Activated T-cell treated with anti-CD3 and anti-CD28 coated beads, Interleukin-2, amount 50 U/mL, for 1 hour (primary cell): Measurements from ENCODE around the gene ITPR2.

Experiments
- DNase-seq: peaks from one replicate; pipeline ENCODE4 v3.0.0-alpha.2; 2020

The ITPR2 gene

GRCh38 chr12:26821212-26821701 lies 11.7 kb downstream of the ITPR2 start:
- no peak for DNase-seq

- no peak for DNase-seq
These were observed 14.4 kb downstream of the ITPR2 start for GRCh38 chr12:26818636-26819035.

- no peak for DNase-seq
These were observed 14.8 kb downstream of the ITPR2 start for GRCh38 chr12:26818201-26818600.

- DNase-seq = no peak
These were observed 15.8 kb downstream of the ITPR2 start for GRCh38 chr12:26817183-26817591.

GRCh38 chr12:26813812-26814211 lies 19.2 kb downstream of the ITPR2 start:
- no peak for DNase-seq

- DNase-seq = no peak
These were observed 22.7 kb downstream of the ITPR2 start for GRCh38 chr12:26810330-26810729.

GRCh38 chr12:26809611-26810285 lies 23.2 kb downstream of the ITPR2 start:
- no peak for DNase-seq

GRCh38 chr12:26808766-26809476 lies 24.1 kb downstream of the ITPR2 start:
- no peak for DNase-seq

- DNase-seq = no peak
These were observed 25.7 kb downstream of the ITPR2 start for GRCh38 chr12:26807292-26807691.

GRCh38 chr12:26806556-26806955 lies 26.4 kb downstream of the ITPR2 start:
- DNase-seq = no peak

- DNase-seq = no peak
These were observed 27.5 kb downstream of the ITPR2 start for GRCh38 chr12:26805401-26805971.

GRCh38 chr12:26803552-26803951 lies 29.4 kb downstream of the ITPR2 start:
- no peak for DNase-seq

- DNase-seq = no peak
These were observed 31.5 kb downstream of the ITPR2 start for GRCh38 chr12:26801486-26801885.

- DNase-seq = no peak
These were observed 32.1 kb downstream of the ITPR2 start for GRCh38 chr12:26800858-26801257.

- DNase-seq = no peak
These were observed 32.6 kb downstream of the ITPR2 start for GRCh38 chr12:26800347-26800746.

- no peak for DNase-seq
These were observed 33.3 kb downstream of the ITPR2 start for GRCh38 chr12:26799741-26800140.

GRCh38 chr12:26798640-26799039 lies 34.4 kb downstream of the ITPR2 start:
- no peak for DNase-seq

GRCh38 chr12:26798023-26798422 lies 35.0 kb downstream of the ITPR2 start:
- no peak for DNase-seq

- DNase-seq = no peak
These were observed 37.1 kb downstream of the ITPR2 start for GRCh38 chr12:26795910-26796309.

- no peak for DNase-seq
These were observed 41.6 kb downstream of the ITPR2 start for GRCh38 chr12:26791301-26791791.

- no peak for DNase-seq
These were observed 42.4 kb downstream of the ITPR2 start for GRCh38 chr12:26790645-26790994.

- DNase-seq = no peak
These were observed 43.0 kb downstream of the ITPR2 start for GRCh38 chr12:26789731-26790644.
